NT2/D1 (cell line): ENCODE results near the gene TULP3.
A peak's percentile ranks its signal among the peaks of the same experiment; 100 is the strongest.

Experiments
- DNase-seq: peaks from one replicate; pipeline ENCODE4 v3.0.0-alpha.2; 2011; ENCODE audit warnings: low read depth, low spot score
- H3K27me3 ChIP-seq: 2 replicates; pipeline ENCODE4 v1.6.0; 2011; ENCODE audit warnings: mild to moderate bottlenecking; ENCODE audit not compliant: insufficient read length, insufficient read depth
- H3K36me3 ChIP-seq: 2 replicates; pipeline ENCODE4 v1.6.1; 2011; ENCODE audit warnings: mild to moderate bottlenecking, low read length, mixed read lengths; ENCODE audit not compliant: insufficient read depth, insufficient read length
- H3K4me1 ChIP-seq: 2 replicates; pipeline ENCODE4 v1.5.1; 2011; ENCODE audit not compliant: insufficient read depth, insufficient read length
- H3K4me3 ChIP-seq: 2 replicates; pipeline ENCODE4 v1.5.1; 2011; ENCODE audit warnings: low read depth; ENCODE audit not compliant: insufficient read length
- H3K9ac ChIP-seq: 2 replicates; pipeline ENCODE4 v1.6.0; 2011; ENCODE audit warnings: low read depth; ENCODE audit not compliant: insufficient read length
- H3K9me3 ChIP-seq: 2 replicates; pipeline ENCODE4 v1.5.1; 2011; ENCODE audit warnings: mild to moderate bottlenecking, low read length; ENCODE audit not compliant: insufficient read depth
- SUZ12 ChIP-seq: IDR thresholded peaks from 2 replicates; pipeline ENCODE4 v1.6.1; 2011; ENCODE audit not compliant: insufficient read length, insufficient read depth; ENCODE audit errors: extremely low read depth
- YY1 ChIP-seq: IDR thresholded peaks from 2 replicates; pipeline ENCODE4 v1.6.1; 2011; ENCODE audit not compliant: insufficient read length, insufficient read depth
- ZNF274 ChIP-seq: IDR thresholded peaks from 2 replicates; pipeline ENCODE4 v1.6.1; 2011; ENCODE audit warnings: mild to moderate bottlenecking, low read depth, low read length

The TULP3 gene

GRCh38 chr12:2877953-2878732 is 12.5 kb upstream of the TULP3 start:
- H3K27me3 ChIP-seq: no peaks in the 10 kb centered on the region
- no peak for TF ChIP-seq ZNF274
- TF ChIP-seq YY1: peak; percentile 4
- H3K4me3 ChIP-seq: peak overlapping the region; percentile 99
- no peaks in the 10 kb centered on the region for H3K9me3 ChIP-seq
- H3K9ac ChIP-seq: peak overlapping the region; percentile 89
- H3K4me1 ChIP-seq: peaks cover 6% of the 10 kb centered on the region
- peaks cover 47% of the 10 kb centered on the region for H3K36me3 ChIP-seq
- DNase-seq: peak; percentile 80

GRCh38 chr12:2879853-2880252 is 10.8 kb upstream of the TULP3 start:
- Histone ChIP-seq H3K36me3 (peaks cover 33% of the 10 kb centered on the region), H3K27me3 (no peaks in the 10 kb centered on the region), H3K9ac (peak overlapping the region; percentile 37), H3K9me3 (no peaks in the 10 kb centered on the region), H3K4me1 (peaks cover 6% of the 10 kb centered on the region), H3K4me3 (no peak overlapping the region)
- TF ChIP-seq YY1 (no peak), SUZ12 (no peak), ZNF274 (no peak)
- no peak for DNase-seq

- Histone ChIP-seq H3K9ac (no peak overlapping the region), H3K27me3 (no peaks in the 10 kb centered on the region), H3K4me3 (no peak overlapping the region), H3K36me3 (peaks cover 57% of the 10 kb centered on the region), H3K9me3 (no peaks in the 10 kb centered on the region), H3K4me1 (no peaks in the 10 kb centered on the region)
- no peak for DNase-seq
- no peak for TF ChIP-seq ZNF274
Measured at GRCh38 chr12:2884810-2885209, 5.9 kb upstream of the TULP3 start.

- peaks cover 41% of the 10 kb centered on the region for H3K36me3 ChIP-seq
- H3K9me3 ChIP-seq: no peaks in the 10 kb centered on the region
- no peak for DNase-seq
- no peaks in the 10 kb centered on the region for H3K4me1 ChIP-seq
- H3K9ac ChIP-seq: no peak overlapping the region
- TF ChIP-seq SUZ12: no peak
- no peaks in the 10 kb centered on the region for H3K27me3 ChIP-seq
- no peak overlapping the region for H3K4me3 ChIP-seq
Measured at GRCh38 chr12:2886768-2887450, 3.8 kb upstream of the TULP3 start.

- H3K9ac ChIP-seq: peak overlapping the region; percentile 83
- no peaks in the 10 kb centered on the region for H3K9me3 ChIP-seq
- no peak for DNase-seq
- H3K4me1 ChIP-seq: peaks cover 3% of the 10 kb centered on the region
- H3K36me3 ChIP-seq: peaks cover 39% of the 10 kb centered on the region
- TF ChIP-seq SUZ12 (no peak), YY1 (no peak), ZNF274 (no peak)
- no peaks in the 10 kb centered on the region for H3K27me3 ChIP-seq
- peak overlapping the region; percentile 97 for H3K4me3 ChIP-seq
Measured at GRCh38 chr12:2890001-2890387, 697 bp upstream of the TULP3 start.

- DNase-seq: peak; percentile 75
- H3K4me3 ChIP-seq: peak overlapping the region; percentile 97
- H3K4me1 ChIP-seq: peaks cover 3% of the 10 kb centered on the region
- H3K9me3 ChIP-seq: no peaks in the 10 kb centered on the region
- no peaks in the 10 kb centered on the region for H3K27me3 ChIP-seq
- peak overlapping the region; percentile 98 for H3K9ac ChIP-seq
- H3K36me3 ChIP-seq: peaks cover 37% of the 10 kb centered on the region
- TF ChIP-seq YY1 (no peak), SUZ12 (no peak), ZNF274 (no peak)
Measured at GRCh38 chr12:2891240-2892053, 756 bp downstream of the TULP3 start.

- Histone ChIP-seq H3K27me3 (no peaks in the 10 kb centered on the region), H3K9ac (peak overlapping the region; percentile 47), H3K9me3 (no peaks in the 10 kb centered on the region), H3K36me3 (peaks cover 34% of the 10 kb centered on the region), H3K4me3 (no peak overlapping the region), H3K4me1 (peaks cover 3% of the 10 kb centered on the region)
- DNase-seq: no peak
- TF ChIP-seq YY1 (no peak), ZNF274 (no peak), SUZ12 (no peak)
Measured at GRCh38 chr12:2892246-2892645, 1.6 kb downstream of the TULP3 start.
